ENCODE results near the gene CCDC197.

The CCDC197 gene

DNA sequence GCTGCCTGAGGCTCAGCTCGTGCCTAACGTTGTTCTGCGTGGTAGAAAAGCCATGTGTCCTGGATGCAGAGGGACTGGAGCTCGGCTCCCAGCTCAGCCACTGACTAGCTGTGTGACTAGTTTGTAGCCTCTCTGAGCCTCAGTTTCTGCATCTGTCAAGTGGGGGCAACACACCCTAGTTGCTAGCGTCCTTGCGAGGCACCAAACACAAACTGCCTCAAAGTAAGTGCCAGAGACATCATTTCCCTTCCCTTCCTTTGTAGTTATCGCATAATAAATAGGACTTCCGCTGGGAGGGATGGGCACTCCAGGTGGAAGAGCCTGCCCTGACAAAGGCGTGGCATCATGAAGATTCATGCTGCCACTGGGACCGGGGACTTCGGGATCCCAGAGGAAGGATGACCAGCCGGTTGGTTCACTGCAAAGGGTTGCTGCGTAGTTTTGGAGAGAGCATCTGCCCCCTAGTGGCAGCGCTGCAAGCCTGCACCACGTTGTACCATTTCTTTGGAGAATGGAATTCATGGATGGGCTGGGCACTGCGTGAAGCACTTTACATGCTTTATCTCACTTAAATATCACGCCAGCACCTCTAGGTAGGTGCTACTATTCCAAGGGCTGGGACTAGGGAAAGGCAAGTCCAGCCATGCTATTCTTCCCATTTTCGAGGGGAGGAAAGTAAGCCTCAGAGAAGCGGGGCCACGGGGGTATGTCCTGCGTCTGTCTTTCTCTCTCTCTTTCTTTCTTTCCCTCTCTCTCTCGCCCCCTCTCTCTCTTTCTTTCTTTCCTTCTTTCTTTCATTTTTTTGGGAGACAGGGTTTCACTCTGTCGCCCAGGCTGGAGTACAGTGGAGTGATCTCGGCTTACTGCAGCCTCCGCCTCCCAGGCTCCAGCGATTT, 4.6 kb downstream of the CCDC197 start:
- no peak for FAIRE-seq

DNA sequence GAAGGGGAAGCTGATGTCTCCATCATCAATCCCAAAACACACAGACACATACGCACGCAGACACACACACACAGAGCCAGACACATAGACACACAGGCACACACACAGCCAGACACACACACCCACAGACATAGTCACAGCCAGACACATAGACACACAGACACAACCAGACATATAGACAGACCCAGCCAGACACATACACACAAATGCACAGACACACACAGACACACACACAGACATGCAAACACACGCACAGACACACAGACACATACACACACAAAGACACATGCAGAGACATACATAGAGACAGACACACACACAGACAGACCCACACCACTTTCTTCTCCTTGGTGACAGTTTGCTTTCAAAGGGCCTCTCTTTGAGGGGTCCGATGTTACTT, 6.3 kb downstream of the CCDC197 start:
- FAIRE-seq, result no peak

DNA sequence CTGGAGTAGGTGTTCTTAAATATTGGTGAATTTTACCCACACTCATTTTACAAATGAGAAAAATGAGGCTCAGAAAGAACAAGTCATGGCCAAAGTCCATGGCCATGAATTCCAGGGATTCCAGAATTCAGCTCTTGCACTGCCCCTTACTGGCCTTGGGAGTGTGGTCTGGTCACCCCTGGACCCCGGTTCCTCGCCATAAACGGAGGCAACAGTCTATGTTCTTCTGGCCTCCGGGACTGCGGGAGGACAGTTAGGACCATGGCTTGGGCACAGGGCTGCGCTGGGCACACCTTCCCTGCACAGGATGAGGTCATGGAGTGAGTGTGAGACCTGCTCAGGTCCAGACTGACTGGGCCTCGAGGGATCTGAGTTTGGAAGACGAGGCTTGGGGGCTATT, 6.9 kb downstream of the CCDC197 start:
- no peak for FAIRE-seq

DNA sequence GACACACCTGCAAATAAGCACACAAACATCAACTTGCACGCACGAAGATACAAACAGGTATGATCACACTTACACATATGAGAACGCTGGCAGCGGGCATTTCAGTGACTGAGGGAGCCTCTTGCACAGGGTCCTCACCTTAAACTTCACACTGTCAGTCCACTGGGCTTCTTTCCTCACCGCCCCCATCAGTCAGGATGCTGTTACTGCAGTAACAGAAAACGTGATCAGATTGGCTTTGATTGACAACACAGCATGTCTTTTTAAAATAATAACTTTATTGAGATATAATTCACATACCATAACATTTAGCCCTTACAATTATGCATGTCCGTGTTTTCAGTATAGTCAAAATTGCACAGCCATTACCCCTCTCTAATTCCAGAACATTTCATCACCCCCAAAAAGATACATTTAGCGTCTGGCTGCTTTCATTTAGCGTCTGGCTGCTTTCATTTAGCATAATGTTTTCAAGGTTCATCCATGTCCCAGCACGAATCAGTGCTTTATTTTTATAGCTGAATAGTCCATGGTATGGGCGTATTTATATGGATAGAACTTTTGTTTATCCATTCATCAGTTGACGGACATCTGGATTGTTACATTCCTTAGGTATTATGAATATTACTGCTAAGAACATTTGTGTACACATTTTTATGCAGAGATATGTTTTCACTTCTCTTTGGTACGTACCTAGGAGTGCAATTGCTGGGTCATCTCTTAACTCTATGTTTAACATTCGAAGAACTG, 8.4 kb downstream of the CCDC197 start:
- FAIRE-seq, result no peak

DNA sequence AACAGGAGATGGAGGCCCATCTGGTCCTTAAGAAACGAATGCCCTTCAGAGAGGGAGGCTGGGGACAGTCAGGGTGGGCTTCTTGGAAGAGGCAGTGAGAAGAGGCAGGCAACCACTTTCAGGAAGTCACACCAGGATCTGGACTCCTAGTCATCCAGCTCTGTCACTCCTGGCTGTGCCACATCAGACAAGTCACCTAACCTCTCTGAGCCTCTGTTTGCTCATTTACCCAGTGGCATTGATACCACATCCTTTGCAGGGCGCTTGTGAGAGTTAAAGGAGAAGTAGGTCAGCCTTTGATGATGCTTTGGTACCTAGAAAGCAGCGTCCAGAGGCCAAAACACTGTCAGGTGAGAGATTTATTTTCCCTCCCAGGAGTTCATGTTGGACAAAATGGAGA, 11.1 kb downstream of the CCDC197 start:
- FAIRE-seq, result no peak

DNA sequence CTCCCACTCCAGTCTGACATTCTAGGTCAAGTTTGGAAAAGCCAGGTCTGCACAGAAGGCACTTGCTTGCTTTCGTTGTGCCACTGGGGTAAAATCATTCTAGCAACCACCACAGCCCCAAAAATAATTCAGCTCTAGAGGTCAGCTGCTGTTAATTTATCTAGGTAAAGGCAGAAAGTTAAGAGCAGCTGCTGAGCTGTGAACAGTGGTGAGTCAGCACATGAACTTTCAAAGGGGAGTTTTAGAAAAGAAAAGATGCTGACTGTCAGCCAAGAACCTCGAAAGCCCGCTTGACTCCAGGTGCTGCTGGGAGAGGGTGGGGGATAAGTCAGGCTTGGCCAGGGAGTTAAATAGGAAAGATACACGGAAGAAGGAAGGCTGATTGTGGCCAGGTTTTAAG, 12.7 kb downstream of the CCDC197 start:
- no peak for FAIRE-seq

DNA sequence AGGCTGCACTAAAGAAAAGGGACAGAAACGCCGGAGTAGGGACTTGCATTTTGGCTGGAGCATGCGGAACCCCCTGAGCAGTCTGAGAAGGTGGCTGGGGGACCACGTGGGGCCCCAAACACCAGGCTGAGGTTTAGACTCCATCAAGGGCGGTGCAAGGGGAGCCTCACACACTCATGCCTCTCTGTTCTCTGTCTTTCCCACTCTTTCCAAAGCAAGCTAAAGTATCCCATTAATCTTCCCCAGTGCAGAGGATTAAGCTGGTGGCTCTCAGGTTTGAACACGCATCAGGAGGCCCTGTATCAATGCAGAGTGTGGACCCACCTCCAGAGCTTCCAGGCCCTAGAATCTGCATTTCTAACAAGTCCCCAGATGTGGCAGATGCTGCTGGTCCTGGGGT, 13.5 kb downstream of the CCDC197 start:
- no peak for FAIRE-seq

DNA sequence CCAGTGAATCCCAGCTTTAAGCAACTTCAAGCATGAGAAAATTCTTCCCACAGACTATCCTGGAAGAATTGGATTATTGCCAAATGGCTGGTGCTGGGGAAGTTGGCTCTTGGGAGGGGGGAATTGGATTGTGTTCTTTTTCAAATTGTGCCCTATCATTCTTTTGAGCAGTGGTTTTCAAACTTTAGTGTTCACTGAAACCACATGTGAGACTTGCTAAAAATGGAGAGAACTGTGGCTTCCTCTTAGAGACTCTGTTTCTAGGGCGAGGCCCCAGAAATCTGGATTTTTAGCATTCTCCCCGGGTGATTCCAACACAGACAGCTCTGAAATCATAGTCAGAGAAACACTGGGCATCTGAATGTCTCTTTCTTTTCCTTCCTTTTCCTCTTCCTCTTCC, 14.7 kb downstream of the CCDC197 start:
- no peak for FAIRE-seq

DNA sequence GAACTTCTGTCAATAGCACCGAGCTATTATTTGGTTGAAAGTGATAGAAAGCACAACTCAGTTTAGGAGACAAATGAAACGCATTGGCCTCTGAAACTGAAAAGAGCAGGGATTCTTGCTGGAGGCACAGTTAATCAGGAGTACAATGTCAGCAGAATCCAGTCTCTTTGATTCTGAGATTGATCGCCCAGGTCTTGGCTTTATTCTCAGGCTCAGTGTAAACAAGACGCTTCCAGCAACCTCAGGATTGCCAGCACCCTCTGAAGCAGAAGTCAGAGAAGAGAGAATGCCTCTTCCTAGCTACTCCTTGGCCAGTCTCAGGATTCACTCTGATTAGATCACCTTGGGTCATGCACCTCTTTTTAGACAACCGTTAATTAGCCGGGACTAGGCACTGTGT, 17.3 kb downstream of the CCDC197 start:
- no peak for FAIRE-seq

DNA sequence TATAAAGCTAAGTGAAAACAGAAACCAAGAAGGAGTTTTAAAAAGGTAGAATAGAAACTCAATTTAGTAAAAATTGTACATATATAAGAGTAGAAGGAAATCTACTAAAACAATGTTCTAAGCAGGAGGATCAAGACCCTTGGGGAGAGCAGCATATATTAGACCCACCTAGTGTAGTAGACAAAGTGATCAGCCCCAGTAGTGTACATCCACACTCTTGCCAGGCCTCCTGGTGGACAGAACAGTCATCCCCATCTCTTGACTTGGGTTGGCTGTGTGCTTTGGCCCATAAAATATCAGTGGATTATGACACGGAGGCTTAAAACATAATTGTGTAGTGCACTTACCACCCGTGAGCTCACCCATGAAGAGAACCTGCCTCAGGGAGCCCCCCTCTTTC, 18.1 kb downstream of the CCDC197 start:
- FAIRE-seq, result no peak

DNA sequence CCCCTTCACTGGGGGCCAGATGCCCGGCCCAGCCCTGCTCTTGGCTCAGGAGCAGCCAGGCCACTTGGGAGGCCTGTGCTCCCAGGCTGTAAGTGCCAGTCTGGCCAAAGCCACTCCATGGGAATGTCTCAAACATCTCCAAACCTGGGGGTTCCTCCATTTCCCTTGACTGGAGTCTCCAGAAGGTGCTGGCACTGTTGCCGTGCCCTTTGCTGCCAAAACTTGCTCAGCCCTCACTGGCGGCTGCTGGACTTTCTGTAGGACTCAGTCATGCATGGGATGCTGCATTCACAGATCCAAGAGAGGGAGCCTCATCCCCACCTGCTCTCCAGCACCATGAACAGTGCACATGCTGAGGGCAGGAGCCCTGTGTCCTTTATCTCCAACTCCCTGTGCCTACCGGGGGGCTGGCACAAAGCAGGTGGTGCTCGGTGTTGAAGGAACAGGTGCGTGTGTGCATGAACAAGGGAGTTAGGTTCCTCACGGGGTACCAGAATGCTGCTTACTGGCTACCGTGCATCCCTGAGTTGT, 19.4 kb downstream of the CCDC197 start:
- no peak for FAIRE-seq

DNA sequence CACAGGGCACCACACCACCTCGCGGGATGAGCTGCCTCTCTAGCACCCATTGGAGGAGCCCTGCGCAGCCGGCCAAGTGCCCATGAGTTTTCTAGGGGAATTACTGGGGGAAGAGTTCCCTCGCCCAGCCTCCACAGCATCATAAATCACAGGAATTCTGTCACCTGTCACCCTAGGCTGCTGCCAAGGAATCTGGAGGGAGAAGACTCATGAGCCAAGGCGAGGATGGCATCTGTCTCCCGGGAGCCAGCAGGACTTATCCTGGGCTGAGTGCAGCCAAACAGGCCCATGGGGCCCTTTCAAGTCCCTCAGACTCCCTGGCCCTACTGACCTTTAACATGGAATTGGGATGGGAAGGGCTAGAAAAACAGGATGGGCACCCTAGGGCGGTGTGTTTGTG, 21.2 kb downstream of the CCDC197 start:
- no peak for FAIRE-seq

DNA sequence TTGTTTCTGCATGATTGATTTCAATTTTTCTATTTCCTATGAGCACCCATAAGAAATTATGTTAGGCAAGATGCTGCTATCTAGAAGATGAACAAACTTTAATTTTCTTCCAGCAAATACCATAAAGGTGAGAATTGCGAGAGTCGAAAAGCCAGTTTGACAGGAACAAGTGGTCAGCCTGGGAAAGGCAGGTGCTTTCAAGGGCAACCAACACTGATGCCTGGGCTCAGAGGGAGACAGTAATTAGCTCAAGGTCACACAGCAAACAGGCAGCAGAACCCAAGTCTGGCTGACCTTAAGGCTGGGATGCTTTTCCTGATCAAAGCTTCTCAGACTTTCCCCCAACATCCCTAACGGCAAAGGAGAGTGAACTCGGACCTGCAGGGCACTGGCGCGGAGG, 22.2 kb downstream of the CCDC197 start:
- no peak for FAIRE-seq

DNA sequence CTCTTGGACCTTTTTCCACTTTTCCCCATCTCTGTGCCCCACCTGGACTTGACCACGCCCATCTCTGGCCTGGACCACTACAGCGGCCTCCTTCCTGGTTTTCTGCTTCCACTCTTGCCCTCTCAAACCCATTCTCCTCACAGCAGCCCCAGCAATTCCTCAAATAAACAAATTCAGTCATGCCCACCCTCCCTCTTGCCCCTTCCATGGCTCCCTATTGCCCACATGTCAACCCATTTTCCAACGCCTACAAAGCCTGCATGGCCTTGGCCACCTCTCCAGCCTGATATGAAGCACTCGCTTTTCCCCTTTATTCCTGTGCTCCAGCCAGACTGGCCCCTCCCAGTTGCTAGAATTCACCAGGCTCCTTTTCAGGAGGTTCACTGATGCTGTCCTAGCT, 23.2 kb downstream of the CCDC197 start:
- FAIRE-seq, result no peak

DNA sequence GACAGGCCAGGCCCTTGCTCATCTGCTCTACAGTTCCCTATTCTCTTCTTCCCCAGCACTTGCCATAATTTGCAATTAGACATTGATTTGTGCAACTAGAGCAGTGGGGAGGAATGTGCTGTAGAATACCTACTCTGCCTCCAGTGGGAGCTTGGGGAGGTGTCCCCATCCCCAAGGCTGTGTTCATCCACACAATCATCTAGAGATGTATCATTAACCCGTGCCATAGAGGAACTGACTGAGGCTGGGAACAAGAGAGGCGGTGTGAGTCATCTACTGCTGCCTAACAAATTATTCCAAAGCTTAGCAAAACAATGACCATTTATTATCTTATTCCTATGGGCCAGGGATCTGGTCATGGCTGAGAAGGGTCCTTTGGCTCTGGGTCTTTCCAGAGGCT, 23.9 kb downstream of the CCDC197 start:
- FAIRE-seq, result no peak

DNA sequence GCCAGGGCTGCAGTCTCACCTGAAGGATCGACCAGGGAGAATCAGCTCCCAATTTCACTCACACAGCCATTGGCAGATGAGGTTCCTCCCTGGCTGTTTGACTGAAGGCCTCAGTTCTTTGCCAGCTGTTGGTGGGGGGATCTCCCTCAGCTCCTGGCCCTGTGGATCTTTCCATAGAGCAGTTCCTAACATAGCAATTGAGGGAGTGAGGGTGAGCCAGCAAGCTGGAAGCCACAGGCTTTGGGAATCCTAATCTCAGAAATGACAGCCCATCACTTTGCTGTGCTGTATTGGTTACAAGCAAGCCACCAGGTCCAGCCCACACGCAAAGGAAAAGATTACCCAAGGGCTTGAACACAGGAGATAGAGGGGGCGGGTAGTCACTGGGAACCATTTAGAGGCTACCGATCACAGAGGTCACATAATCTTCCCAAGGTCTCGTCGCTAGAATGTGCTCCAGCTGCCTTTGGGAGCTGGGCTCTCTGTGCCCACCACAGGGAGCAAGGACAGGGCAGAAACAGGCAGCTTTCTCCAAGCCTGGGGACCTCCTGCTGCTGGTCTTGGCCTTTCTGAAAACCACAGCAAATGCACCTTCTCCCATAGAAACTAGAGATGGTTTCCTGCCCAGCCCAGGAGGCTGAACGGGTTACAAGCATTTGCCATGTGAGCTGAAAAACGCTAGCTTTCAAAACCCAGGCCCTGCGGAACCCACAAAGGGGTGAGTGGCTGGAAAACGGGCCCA, 24.5 kb downstream of the CCDC197 start:
- no peak for FAIRE-seq

DNA sequence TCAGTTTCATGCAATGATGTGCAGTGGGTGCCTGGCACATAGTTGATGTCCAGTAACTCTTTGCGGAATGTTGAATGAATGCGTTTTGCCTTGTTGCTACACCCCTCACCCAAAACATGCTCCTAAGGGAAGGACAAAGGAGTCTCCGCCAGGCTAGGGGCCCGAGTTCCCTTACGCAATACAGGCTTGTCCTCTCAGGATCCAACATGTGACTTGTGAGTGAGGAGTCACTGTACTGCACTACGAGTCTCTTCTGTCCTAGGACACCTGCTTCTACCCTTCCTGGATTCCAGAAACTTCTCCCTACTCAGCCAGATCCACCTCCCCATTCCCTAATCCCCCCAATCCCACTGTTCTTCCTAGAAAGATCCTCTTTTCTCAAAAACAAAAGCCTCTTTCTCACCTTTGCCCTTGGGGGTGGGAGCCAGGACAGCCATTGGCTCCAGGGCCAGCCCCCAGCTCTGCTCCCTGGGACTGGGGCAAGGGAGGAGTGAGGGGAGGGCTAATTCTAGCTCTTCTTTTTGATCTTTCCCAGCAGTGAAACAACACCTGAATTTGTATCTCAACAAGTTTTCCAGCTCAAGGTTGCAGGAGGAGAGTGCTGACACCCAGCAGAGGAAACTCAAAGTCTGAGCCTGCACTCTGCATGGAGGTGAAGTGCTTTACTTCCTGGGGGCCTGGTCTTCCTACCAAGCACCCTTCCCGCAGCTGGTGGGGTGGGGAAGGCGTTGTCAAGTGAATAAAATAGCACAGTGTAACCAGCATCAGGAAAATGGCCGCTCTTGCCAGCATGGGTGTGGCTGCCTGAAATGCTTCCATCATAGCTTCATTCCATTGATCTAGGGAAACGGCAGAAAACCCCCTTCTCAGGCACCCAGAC, 25.7 kb downstream of the CCDC197 start:
- FAIRE-seq, result no peak

DNA sequence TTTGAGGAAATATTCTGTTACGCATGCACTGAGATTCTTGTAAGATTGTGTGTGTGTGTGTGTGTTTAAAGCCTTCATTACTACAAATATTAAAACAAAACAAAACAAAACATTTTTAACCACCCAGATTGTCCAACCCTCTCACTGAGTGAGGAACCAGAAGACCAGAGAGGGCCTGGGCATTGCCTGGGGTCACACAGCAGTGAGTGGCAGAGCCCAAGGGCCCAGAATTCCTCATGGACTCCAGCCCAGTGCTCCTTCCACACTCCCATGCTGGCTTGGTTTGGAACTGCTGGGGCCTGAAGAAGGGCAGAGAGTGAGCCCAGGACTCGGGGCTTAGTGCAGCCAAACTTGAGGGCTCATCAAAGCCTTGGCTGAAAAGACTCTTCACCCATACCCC, 27.4 kb downstream of the CCDC197 start:
- FAIRE-seq, result no peak

DNA sequence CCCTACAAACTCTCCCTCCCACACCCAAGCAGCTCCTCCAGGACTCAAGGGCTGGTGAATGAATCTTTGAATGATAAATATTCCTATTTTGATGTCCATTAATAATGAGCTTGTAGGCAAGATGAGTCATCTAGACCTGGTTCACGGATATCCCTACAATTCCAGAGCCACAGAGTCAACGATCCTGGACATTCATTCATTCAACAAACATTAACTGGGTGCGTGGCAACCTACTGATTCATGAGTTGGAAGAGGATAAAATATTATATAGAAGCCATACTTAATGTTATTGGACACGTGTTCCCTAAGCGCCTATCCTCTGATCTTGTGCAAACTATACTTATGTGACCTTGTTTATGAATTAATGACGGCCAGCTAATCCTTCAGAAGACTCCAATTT, 28.6 kb downstream of the CCDC197 start:
- no peak for FAIRE-seq

DNA sequence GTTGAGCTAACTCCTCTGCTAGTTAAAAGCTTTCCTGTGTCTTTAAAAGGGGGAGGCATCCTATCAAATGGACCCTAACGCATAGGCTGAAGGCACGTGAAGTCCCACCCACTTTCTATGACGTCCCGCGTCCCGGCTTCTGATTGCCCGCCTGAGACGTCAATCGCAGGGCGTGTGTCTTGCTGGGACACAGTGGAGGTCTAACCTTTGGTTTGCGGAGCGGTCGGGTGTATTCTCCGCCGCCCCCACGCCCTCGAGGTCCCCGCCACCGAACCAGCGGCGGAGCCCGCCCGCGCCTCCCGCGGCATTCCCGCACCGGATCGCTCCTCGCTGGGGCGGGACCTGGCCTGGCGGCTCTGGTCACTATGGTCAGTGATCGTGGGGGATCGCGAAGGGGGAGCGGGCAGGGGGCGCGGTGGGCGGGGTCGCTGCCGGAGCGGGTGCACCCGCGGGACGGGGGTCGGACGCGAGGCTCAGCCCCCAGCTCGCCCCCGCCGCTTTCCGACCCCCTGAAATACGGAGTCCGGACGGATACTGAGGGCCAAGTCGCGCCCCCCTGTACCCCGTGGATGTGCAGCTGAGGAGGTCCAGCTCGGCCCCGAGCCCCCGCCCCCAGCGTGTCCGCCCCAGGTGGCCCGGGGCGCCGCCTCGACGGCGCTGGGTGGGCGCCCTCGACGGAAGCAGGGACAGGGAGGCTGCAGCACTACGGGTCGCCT, 29.2 kb downstream of the CCDC197 start, which contains the start of gene OTUB2:
Gene OTUB2 (plus strand): TSS at position 168 of the 716 bp plus-strand sequence. CDS start 198 bp downstream, at position 366.
- peak; percentile 57 for FAIRE-seq

DNA sequence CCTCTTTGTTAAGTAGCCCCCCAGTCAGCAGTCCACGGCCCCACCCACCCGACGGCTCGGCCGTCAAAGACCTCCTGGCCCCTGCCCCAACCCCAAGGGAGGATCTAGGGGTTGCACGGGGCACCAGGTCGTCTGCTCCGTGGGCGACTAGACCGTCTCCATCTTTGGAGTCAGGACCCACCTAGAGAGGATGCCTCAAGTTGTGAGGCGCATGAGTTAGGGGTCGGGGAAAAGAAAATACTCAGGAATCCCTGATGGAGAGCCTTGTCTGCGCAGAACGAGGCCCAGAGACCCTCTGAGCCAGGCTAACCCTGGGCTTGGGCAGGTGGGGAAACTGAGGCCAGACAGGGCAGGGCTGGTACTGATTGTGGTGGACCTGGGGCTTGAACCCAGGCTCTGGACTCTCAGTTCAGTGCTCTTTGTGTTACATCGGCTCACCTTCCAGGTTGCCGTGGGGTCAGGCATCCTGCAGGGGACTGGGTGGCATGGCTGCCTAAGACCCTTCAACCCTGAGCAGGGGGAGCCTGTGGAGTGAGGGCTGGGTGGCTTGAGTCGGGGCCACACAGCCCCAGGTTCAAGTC, 29.9 kb downstream of the CCDC197 start:
- no peak for FAIRE-seq
